ENCODE data around the gene PADI6. TPM values are rescaled to one million over a fixed set of nuclear protein-coding genes. Genes with fewer than 3 reads are reported as not detected.

The PADI6 gene
- total RNA-seq, 1 donor from 2014 or later, result not detected

GRCh38 chr1:17356387-17357026, 15.5 kb upstream of the PADI6 start:
- DNase-seq (ENCODE audit: low spot score), result no peak

DNA sequence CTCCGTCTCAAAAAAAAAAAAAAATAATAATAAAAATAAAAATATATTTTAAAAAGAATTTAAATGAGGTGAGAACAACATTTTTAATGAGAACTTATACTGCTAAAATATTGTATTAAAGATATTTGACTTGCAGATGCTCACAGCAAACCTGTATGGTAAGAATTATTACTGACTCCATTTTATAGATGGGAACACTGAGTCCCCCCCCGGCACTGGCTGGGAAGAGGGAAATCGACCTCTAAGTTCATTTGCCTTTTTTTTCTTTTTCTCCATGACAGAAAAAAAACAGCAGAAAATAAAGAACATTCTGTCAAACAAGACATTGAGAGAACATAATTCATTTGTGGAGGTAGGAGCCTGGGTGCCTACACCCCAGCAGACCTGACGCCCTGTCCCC, 13.4 kb upstream of the PADI6 start:
- DNase-seq (ENCODE audit: low spot score), result no peak

DNA sequence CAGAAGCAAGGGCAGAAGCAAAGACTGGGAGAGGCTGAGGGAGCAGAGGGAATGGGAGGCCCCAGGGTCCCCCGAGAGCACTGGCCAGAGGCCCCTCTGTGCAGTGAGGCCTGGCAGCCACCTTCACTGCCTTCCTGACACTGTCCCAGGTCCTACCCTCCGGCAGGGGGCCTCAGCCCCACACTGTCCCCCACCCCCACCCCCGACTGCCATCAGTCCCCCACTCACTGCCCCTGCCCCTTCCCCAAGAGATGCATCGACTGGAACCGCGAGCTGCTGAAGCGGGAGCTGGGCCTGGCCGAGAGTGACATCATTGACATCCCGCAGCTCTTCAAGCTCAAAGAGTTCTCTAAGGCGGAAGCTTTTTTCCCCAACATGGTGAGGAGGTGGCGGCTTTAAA, 13.0 kb upstream of the PADI6 start:
- DNase-seq (ENCODE audit: low spot score), result no peak

DNA sequence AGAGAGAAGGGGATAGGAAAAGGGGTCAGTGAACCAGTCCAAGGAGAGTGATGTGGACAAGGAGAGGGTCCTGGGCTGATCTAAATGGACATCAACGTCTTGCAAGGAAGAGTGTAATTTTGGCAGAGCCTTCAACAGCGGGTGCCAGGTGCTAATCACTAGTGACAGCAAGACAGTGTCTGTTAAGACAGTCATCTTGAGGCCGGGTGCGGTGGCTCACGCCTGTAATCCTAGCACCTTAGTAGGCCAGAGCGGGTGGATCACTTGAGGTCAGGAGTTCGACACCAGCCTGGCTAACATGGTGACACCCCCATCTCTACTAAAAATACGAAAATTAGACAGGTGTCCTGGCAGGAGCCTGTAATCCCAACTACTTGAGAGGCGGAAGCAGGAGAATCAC, 12.2 kb upstream of the PADI6 start:
- DNase-seq (ENCODE audit: low spot score), result no peak

GRCh38 chr1:17360272-17360956, 11.6 kb upstream of the PADI6 start:
- DNase-seq (ENCODE audit: low spot score), result no peak

DNA sequence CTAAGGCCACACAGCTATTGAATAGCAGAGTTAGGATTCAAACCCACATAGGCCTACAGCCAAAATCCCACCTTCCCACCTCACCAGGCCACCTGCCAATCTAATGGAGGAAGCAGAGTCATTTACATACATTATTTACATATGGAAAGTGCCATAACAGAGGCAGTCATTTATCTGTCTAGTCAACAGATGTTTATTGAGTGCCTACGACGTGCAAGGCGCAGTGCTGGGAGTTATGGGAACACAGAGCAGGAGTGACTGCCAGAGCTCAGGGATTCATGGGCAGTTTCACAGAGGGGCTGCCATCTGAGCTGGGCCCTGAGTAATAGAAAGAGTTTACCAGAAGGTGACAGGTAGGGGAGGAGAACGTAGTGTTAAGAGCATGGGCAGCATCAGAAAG, 10.3 kb upstream of the PADI6 start:
- DNase-seq (ENCODE audit: low spot score), result no peak

- no peak for DNase-seq (ENCODE audit: low spot score)
Measured at GRCh38 chr1:17363351-17363750, 8.6 kb upstream of the PADI6 start.

DNA sequence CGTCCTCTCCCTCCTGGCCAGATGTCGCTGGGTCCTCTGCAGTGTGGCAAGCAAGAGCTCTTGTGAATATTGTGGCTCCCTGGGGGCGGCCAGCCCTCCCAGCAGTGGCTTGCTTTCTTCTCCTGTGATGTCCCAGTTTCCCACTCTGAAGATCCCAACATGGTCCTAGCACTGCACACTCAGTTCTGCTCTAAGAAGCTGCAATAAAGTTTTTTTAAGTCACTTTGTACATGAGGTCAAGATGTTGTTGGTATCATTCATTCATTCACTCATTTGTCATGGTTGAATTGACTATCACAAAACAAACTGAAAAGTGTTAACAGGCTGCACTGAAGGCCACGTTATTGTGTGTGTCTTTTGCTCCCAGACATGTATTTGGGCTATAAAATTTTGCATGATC, 8.2 kb upstream of the PADI6 start:
- no peak for DNase-seq (ENCODE audit: low spot score)

DNA sequence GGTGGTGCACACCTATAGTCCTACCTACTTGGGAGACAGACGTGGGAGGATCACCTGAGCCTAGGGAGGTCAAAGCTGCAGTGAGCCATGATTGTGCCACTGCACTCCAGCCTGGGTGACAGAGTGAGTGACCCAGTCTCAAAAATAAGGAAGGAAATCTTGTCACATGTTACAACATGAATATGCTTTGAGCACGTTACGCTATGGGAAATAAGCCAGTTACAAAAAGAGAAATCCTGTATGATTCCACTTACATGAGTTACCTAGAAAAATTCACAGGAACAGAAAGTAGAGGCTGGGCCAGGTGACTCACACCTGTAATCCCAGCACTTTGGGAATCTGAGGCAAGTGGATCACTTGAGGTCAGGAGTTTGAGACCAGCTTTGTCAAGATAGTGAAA, 6.7 kb upstream of the PADI6 start:
- no peak for DNase-seq (ENCODE audit: low spot score)

DNA sequence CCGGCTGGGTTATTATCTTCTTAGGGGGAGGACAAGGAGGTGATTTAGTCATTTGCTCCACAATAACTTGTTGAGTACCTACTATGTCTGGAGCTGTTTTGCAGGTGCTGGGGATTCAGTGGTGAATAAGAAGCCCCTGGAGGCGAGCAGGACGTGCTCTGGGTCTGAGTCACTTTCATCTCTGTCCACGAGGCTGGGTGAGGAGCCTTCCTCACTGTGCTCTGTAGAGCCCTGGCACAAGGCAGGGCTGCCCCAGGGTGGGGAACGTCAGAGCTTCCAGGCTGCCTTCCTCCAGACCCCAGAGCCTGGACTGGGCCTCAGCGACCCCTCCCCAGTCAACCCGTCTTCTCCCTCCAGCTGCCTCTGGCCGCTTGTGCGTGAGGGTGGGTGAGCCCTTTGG, 2.5 kb upstream of the PADI6 start:
- no peak for DNase-seq (ENCODE audit: low spot score)

DNA sequence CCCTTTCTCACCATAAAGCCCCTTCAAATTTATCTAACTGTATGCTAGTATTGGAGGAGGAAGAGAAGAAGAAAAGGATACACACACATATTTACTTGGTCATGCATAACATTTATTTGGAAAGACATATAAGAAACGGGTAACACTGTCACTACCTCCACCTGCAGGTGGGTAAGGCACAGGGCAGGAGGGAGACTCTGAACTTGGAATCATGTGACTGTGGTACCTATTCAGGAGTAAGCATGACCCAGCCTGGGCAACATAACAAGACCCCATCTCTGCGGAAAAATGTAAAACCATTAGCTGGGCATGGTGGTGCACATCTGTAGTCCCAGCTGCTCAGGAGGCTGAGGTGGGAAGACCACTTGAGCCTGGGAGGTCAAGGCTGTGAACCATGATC, 1.4 kb upstream of the PADI6 start:
- no peak for DNase-seq (ENCODE audit: low spot score)

GRCh38 chr1:17372955-17373354, 959 bp downstream of the PADI6 start:
- no peak for DNase-seq (ENCODE audit: low spot score)

DNA sequence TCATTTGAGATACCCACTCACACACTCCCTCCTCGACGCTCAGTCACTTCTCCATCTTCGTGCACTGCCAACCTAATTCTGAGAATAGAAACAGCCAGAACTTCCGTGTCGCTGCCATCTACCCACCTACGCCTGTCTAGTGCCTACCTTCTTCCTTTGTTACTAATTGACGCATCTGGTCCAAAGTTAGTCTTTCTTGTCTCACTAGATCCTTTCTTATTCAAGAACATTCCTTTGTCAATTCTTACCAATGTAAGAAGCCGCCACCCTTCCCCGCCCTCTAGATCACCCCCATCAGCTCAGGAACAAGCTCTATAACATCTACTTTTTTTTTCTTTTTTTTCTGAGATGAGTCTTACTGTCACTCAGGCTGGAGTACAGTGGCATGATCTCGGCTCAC, 3.7 kb downstream of the PADI6 start:
- DNase-seq (ENCODE audit: low spot score), result no peak

GRCh38 chr1:17377325-17377953, 5.4 kb downstream of the PADI6 start:
- DNase-seq (ENCODE audit: low spot score), result no peak

- no peak for DNase-seq (ENCODE audit: low spot score)
Measured at GRCh38 chr1:17381161-17381560, 9.2 kb downstream of the PADI6 start.

DNA sequence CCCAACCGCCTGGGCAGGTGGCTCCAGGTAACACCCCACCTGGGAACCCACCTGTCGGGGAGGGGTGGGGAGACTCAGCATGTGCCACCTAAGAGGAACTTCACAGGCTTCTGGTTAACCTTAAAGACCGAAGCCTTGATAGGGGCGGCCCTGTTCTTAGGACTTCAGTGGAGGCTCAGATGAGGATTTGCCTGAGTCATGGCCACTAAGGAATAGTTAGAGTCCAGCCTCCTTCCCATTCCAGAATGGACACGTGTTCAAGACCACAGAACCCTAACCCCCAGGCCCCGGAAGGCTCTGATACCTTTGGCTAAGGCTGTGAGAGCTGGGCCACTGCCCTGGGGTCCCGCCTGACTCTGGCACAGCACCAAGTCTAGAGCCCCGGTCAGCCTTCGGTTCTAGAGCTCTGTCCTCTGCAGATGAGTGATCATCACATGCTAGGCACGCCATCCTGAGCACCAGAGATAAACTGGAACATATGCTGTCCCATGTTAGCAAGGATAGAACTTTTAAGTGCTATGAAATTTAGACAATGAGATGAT, 20.3 kb downstream of the PADI6 start:
- DNase-seq (ENCODE audit: low spot score), result no peak

DNA sequence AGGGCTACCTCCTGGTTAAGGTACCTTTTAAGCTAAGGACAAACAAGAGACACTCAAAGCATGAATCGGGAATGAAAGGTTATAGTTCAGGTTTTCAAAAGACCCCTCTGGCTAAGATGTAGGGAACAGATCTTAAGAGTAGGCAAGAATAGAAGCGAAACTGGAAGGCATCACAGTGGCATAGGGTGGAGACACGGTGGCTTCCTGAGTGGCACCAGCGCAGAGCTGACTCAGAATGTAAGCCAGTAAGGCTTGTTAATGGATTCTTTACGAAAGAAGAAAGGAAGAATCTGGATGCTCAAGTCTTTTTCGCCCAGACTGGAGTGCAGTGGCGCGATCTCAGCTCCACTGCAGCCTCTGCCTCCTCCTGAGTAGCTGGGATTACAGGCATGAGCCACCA, 21.2 kb downstream of the PADI6 start:
- no peak for DNase-seq (ENCODE audit: low spot score)

GRCh38 chr1:17397910-17398695, 26.1 kb downstream of the PADI6 start:
- DNase-seq (ENCODE audit: low spot score), result no peak

- DNase-seq (ENCODE audit: low spot score), result no peak
Measured at GRCh38 chr1:17400725-17401341, 28.8 kb downstream of the PADI6 start.

- no peak for DNase-seq (ENCODE audit: low spot score)
Measured at GRCh38 chr1:17401841-17402240, 29.8 kb downstream of the PADI6 start.

DNA sequence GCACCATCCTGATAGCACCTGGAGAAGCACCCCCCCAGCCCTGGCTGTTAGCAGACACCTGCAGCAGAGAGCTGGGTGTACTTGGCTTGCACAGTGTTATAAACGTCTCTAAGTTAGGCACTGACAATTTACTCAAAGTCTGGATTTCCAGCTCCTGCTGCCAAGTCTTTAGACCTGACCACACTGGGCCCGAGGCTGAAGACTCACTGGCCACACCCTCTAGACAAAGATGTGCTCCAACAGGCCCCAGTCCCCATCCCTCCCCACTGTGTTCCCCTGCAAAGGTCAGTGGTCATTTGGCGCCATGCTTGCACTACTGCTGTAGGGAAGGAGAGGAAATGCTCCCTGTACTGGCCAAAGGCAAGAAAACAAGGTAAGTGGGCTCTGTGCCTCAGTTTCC, 31.1 kb downstream of the PADI6 start:
- no peak for DNase-seq (ENCODE audit: low spot score)
